Measurements from ENCODE around the gene DBT. TPM values are rescaled to one million over a fixed set of nuclear protein-coding genes. Genes with fewer than 3 reads are reported as not detected.

DBT gene
- total and polyA plus RNA-seq, 2 of the 8 experiments (the other 6 are each of a cell fraction or from before 2014, with no cell fraction given): 3.3 to 24.6 TPM

DNA sequence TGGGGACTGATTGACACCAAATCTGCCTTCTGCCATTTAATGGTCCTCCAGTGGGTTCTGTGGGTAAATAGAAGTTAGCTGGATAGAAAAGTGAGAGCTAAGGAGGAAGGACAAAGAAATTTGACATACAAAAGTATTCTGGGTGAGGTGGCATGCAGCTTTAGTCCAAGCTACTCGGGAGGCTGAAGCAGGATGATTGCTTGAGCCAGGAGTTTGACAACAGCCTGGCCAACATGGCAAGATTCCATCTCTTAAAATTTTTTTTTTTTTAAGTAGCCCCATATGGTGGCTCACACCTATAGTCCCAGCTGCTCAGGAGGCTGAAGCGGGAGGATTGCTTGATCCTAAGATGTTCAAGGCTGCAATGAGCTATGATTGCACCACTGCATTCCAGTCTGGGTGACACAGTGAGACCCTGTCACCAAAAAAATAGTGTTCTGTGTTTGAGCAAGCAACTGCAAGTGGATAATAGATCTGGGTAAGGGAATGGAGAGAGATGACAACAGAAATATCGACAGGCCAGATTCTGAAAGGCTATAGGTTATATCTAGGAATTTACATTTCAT is 29.8 kb upstream of the DBT start:
- Histone ChIP-seq H3K79me1 (ENCODE audit: low read depth, low read length) (no peaks in the 10 kb centered on the region), H3K4me3 (ENCODE audit: extremely low read depth in 1 of 4, insufficient read depth in 2 of 4, low read depth in 3 of 4, low read length in 4 of 4) (no peak overlapping the region), H3K4me1 (replicated peaks in 1 of 4; ENCODE audit: control insufficient read depth in 3 of 4, insufficient read depth in 4 of 4, low read length in 3 of 4) (no peaks in the 10 kb centered on the region), H3K18ac (ENCODE audit: extremely low read depth, low read length) (no peak overlapping the region), H4K20me1 (replicated peaks in 1 of 2; ENCODE audit: control insufficient read depth in 1 of 2, insufficient read depth in 2 of 2, low read length in 2 of 2) (no peaks in the 10 kb centered on the region), H2BK12ac (ENCODE audit: low read depth, low read length) (no peak overlapping the region), H2BK120ac (replicated peaks; ENCODE audit: low read depth, low read length) (no peak overlapping the region), H3K56ac (replicated peaks; ENCODE audit: insufficient read length, low read depth, low read length) (no peak overlapping the region), H2BK5ac (ENCODE audit: low read depth, low read length) (no peak overlapping the region), H4K5ac (ENCODE audit: insufficient read length, low read depth, low read length) (no peak overlapping the region), H3K27ac (ENCODE audit: low read depth, low read length) (no peak overlapping the region), H4K91ac (replicated peaks; ENCODE audit: insufficient read length, low read length) (no peak overlapping the region), H3K4me2 (ENCODE audit: insufficient read depth in 1 of 2, low read depth in 2 of 2, low read length in 2 of 2) (no peak overlapping the region), H3K14ac (ENCODE audit: insufficient read length) (no peak overlapping the region), H3K9ac (replicated peaks in 1 of 4; ENCODE audit: extremely low read depth in 1 of 4, low read depth in 3 of 4, low read length in 3 of 4) (no peak overlapping the region), H3K4ac (replicated peaks; ENCODE audit: insufficient read length, low read depth, low read length) (no peak overlapping the region), H3K9me3 (ENCODE audit: insufficient read depth in 2 of 2, low read depth in 1 of 2, low read length in 1 of 2) (no peaks in the 10 kb centered on the region), H3K23me2 (ENCODE audit: low read depth, low read length) (no peaks in the 10 kb centered on the region), H2BK15ac (ENCODE audit: low read length) (no peak overlapping the region), H3K23ac (ENCODE audit: insufficient read length) (no peak overlapping the region), H4K8ac (ENCODE audit: extremely low read depth, insufficient read depth, low read length) (no peak overlapping the region), H3K27me3 (replicated peaks in 1 of 4; ENCODE audit: control insufficient read depth in 3 of 4, extremely low read depth in 1 of 4, insufficient read depth in 3 of 4, low read length in 3 of 4) (no peaks in the 10 kb centered on the region), H3K79me2 (ENCODE audit: control insufficient read depth in 1 of 2, insufficient read depth in 2 of 2, low read length in 2 of 2) (no peaks in the 10 kb centered on the region), H3K36me3 (ENCODE audit: control insufficient read depth in 2 of 4, insufficient read depth in 4 of 4, low read length in 3 of 4) (peaks cover 3 to 60% (median 31%) of the 10 kb centered on the region in 4 experiments), H2BK20ac (ENCODE audit: low read length) (no peak overlapping the region), H2AFZ (ENCODE audit: low read length) (no peak overlapping the region), H2AK5ac (ENCODE audit: low read depth, low read length) (no peak overlapping the region)
- FAIRE-seq (no peak), DNase-seq (ENCODE audit: low read depth in 1 of 2, low spot score in 2 of 2) (no peak)
- POLR2A ChIA-PET (ENCODE audit: partially characterized antibody): no interaction called here
- WGBS, 2 experiments (ENCODE audit: extremely low coverage in 1 of 2, insufficient coverage in 1 of 2, insufficient read length in 1 of 2, insufficient replicate concordance in 2 of 2, low coverage in 1 of 2, low lambda C conversion rate in 2 of 2, missing lambda C conversion rate in 1 of 2): 89% methylated on average over 3 of the region's 3 CpGs; no CpG with 5 or more reads in 1 of the 2 experiments
- CTCF ChIA-PET (ENCODE audit: partially characterized antibody): interaction anchor here (1.6 kb wide), 1 partner anchor 181 kb away, joined by 3 read pairs; no protein-coding TSS in a partner anchor

All from H1 (cell line).